ENCODE measurements around the gene DNAH17.

The DNAH17 gene

GRCh38 chr17:78374631-78375274, 202.4 kb downstream of the DNAH17 start:
- DNase-seq (ENCODE audit: low read depth in 2 of 2, low spot score in 1 of 2) = no peak

GRCh38 chr17:78374189-78374588, 203.0 kb downstream of the DNAH17 start:
- no peak for DNase-seq (ENCODE audit: low read depth in 2 of 2, low spot score in 1 of 2)

Measured in stimulated activated CD8-positive, alpha-beta memory T cell treated with anti-CD3 and anti-CD28 coated beads, Interleukin-4, amount 100 ng/mL, for 1 hour (primary cell).